HEK293 (cell line): Measurements from ENCODE around the gene GEMIN7.
A peak's percentile ranks its signal among the peaks of the same experiment; 100 is the strongest.

Experiments
- CTCF ChIA-PET: fragments of 350-600 bp; formaldehyde crosslinking; extraction: SDS; loops from one replicate; lab custom pipeline; 2021; ENCODE audit warnings: antibody characterized with exemption; lab: Yijun Ruan, JAX
- POLR2A ChIA-PET: fragments of 300-600 bp; formaldehyde crosslinking; extraction: SDS; loops from one replicate; lab custom pipeline; 2020; ENCODE audit warnings: antibody characterized with exemption, inconsistent platforms; lab: Yijun Ruan, JAX
- H3K27ac ChIP-seq: fragments of 200-500 bp; sonication (Bioruptor generic); 2 replicates; pipeline ENCODE4 v1.5.1; 2014; ENCODE audit warnings: low read depth, low read length, control low read depth, inconsistent platforms; ENCODE audit errors: extremely low read depth
- H3K36me3 ChIP-seq, 2 experiments: fragments of 200-500 bp in 1 of 2; sonication (Bioruptor generic) in 1 of 2; 1 replicate in 1 of 2; 2 replicates in 1 of 2; pipeline ENCODE4 v1.5.1; 2014 to 2017; ENCODE audit warnings: inconsistent platforms in 2 of 2, low read length in 2 of 2; ENCODE audit not compliant: control insufficient read depth in 2 of 2, insufficient read depth in 1 of 2
- H3K4me1 ChIP-seq: fragments of 200-500 bp; sonication (Bioruptor generic); 2 replicates; pipeline ENCODE4 v1.5.1; 2014; ENCODE audit warnings: mild to moderate bottlenecking, low read length, inconsistent platforms; ENCODE audit not compliant: control insufficient read depth, insufficient read depth
- H3K4me3 ChIP-seq: 2 replicates; pipeline ENCODE4 v1.5.1; 2011; ENCODE audit warnings: low read depth, mild to moderate bottlenecking, control low read depth, low read length, moderate library complexity
- H3K9me3 ChIP-seq: fragments of 200-500 bp; sonication (Bioruptor generic); 2 replicates; pipeline ENCODE4 v1.5.1; 2014; ENCODE audit warnings: low read depth, low read length, inconsistent platforms; ENCODE audit not compliant: control insufficient read depth, insufficient read depth
- EGR2 ChIP-seq: fragments of 450-650 bp; formaldehyde crosslinking; IDR thresholded peaks from 2 replicates; pipeline ENCODE4 v1.5.1; 2016; ENCODE audit warnings: low read depth, missing biosample characterization, missing genetic modification characterization
- KLF1 ChIP-seq: fragments of 450-650 bp; formaldehyde crosslinking; IDR thresholded peaks from 2 replicates; pipeline ENCODE4 v1.5.1; 2016; ENCODE audit warnings: missing biosample characterization, missing genetic modification characterization
- REPIN1 ChIP-seq: fragments of 450-650 bp; formaldehyde crosslinking; IDR thresholded peaks from 2 replicates; pipeline ENCODE4 v1.5.1; 2017; ENCODE audit warnings: missing biosample characterization, missing genetic modification characterization, low read depth
- ZBTB1 ChIP-seq: fragments of 450-650 bp; formaldehyde crosslinking; IDR thresholded peaks from 2 replicates; pipeline ENCODE4 v1.5.1; 2016; ENCODE audit warnings: missing biosample characterization, missing genetic modification characterization
- ZFHX2 ChIP-seq: fragments of 450-650 bp; formaldehyde crosslinking; conservative IDR thresholded peaks from 2 replicates; pipeline ENCODE4 v1.5.1; 2016; ENCODE audit warnings: missing biosample characterization, missing genetic modification characterization
- ZFP3 ChIP-seq: fragments of 450-650 bp; formaldehyde crosslinking; IDR thresholded peaks from 2 replicates; pipeline ENCODE4 v1.5.1; 2016; ENCODE audit warnings: low read depth, missing biosample characterization, missing genetic modification characterization
- ZFP69B ChIP-seq: fragments of 450-650 bp; formaldehyde crosslinking; IDR thresholded peaks from 2 replicates; pipeline ENCODE4 v1.5.1; 2016; ENCODE audit warnings: missing biosample characterization, missing genetic modification characterization
- ZNF10 ChIP-seq: fragments of 450-650 bp; formaldehyde crosslinking; IDR thresholded peaks from 2 replicates; pipeline ENCODE4 v1.5.1; 2017; ENCODE audit warnings: missing biosample characterization, missing genetic modification characterization
- ZNF133 ChIP-seq: fragments of 450-650 bp; formaldehyde crosslinking; IDR thresholded peaks from 2 replicates; pipeline ENCODE4 v1.5.1; 2016; ENCODE audit warnings: missing biosample characterization, missing genetic modification characterization
- ZNF138 ChIP-seq: fragments of 450-650 bp; formaldehyde crosslinking; IDR thresholded peaks from 2 replicates; pipeline ENCODE4 v1.5.1; 2016; ENCODE audit warnings: missing biosample characterization, missing genetic modification characterization, borderline replicate concordance
- ZNF157 ChIP-seq: fragments of 450-650 bp; formaldehyde crosslinking; IDR thresholded peaks from 2 replicates; pipeline ENCODE4 v1.5.1; 2016; ENCODE audit warnings: missing biosample characterization, missing genetic modification characterization
- ZNF174 ChIP-seq: fragments of 450-650 bp; formaldehyde crosslinking; IDR thresholded peaks from 2 replicates; pipeline ENCODE4 v1.5.0; 2017; ENCODE audit warnings: missing biosample characterization, mild to moderate bottlenecking, missing genetic modification characterization
- ZNF175 ChIP-seq: fragments of 450-650 bp; formaldehyde crosslinking; IDR thresholded peaks from 2 replicates; pipeline ENCODE4 v1.5.1; 2016; ENCODE audit warnings: missing biosample characterization, missing genetic modification characterization
- ZNF211 ChIP-seq: fragments of 450-650 bp; formaldehyde crosslinking; IDR thresholded peaks from 2 replicates; pipeline ENCODE4 v1.5.1; 2016; ENCODE audit warnings: low read depth, missing biosample characterization, missing genetic modification characterization
- ZNF426 ChIP-seq: fragments of 450-650 bp; formaldehyde crosslinking; IDR thresholded peaks from 2 replicates; pipeline ENCODE4 v1.5.1; 2017; ENCODE audit warnings: missing biosample characterization, missing genetic modification characterization, mild to moderate bottlenecking, inconsistent platforms, moderate library complexity
- ZNF830 ChIP-seq: fragments of 450-650 bp; IDR thresholded peaks from 2 replicates; pipeline ENCODE4 v1.5.0; 2018; ENCODE audit warnings: missing biosample characterization, missing genetic modification characterization, low read depth, mild to moderate bottlenecking, moderate library complexity
- TF ChIP-seq, protein P1 (sequence below): fragments of 450-650 bp; formaldehyde crosslinking; IDR thresholded peaks from 2 replicates; pipeline ENCODE4 v1.5.1; 2016; ENCODE audit warnings: missing biosample characterization, missing genetic modification characterization
- TF ChIP-seq, protein P2 (sequence below): fragments of 450-650 bp; formaldehyde crosslinking; IDR thresholded peaks from 2 replicates; pipeline ENCODE4 v1.5.1; 2016; ENCODE audit warnings: missing biosample characterization, missing genetic modification characterization
- TF ChIP-seq, protein P3 (sequence below): fragments of 450-650 bp; formaldehyde crosslinking; IDR thresholded peaks from 2 replicates; pipeline ENCODE4 v1.5.1; 2016; ENCODE audit warnings: missing biosample characterization, missing genetic modification characterization
- TF ChIP-seq, protein P4 (sequence below): fragments of 450-650 bp; formaldehyde crosslinking; IDR thresholded peaks from 2 replicates; pipeline ENCODE4 v1.5.1; 2016; ENCODE audit warnings: missing biosample characterization, missing genetic modification characterization

The GEMIN7 gene

DNA sequence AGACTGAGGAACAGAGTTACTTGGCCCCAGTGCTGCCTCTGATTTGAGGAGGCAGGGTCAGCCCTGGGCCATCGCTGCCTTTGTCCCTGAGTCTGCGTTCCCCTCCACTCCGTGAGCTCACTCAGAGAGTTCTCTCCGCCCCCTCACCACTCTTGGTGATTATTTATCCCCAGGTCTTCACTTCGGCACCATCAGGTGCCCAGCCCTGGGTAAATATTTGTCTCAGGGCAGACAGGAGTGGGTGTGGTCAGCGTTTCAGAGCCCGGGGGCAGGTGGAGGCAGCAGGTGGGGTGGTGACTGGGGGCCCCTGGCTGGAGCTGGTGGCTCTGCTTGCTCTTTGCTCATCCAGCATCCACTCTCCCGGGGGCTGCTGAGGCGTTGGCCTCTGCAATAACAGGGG is 34.6 kb downstream of the GEMIN7 start:
- CTCF ChIA-PET = interaction anchor here (0.7 to 3.8 kb wide), 6 partner anchors 10 to 166 kb away, joined by 3 to 14 read pairs (median 4); no protein-coding TSS in a partner anchor
- POLR2A ChIA-PET = interaction anchor here (1.3 kb wide), 1 partner anchor 10 kb away, joined by 4 read pairs; no protein-coding TSS in a partner anchor
- peak; percentile 77 for TF ChIP-seq KLF1 (tag by site-specific recombination)
- TF ChIP-seq, protein P1, sequence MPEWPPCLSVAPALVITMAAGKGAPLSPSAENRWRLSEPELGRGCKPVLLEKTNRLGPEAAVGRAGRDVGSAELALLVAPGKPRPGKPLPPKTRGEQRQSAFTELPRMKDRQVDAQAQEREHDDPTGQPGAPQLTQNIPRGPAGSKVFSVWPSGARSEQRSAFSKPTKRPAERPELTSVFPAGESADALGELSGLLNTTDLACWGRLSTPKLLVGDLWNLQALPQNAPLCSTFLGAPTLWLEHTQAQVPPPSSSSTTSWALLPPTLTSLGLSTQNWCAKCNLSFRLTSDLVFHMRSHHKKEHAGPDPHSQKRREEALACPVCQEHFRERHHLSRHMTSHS (tag by site-specific recombination) = no peak
- peak; percentile 64 for TF ChIP-seq EGR2 (tag by site-specific recombination)
- TF ChIP-seq ZFHX2 (tag by site-specific recombination) = peak; percentile 62
- TF ChIP-seq, all 188 proteins: peak for 3
- Histone ChIP-seq H3K4me1 (peaks cover 26% of the 10 kb centered on the region), H3K27ac (no peak overlapping the region), H3K9me3 (no peaks in the 10 kb centered on the region), H3K36me3 (no peaks in the 10 kb centered on the region; a peak in 1 of 3 replicates), H3K4me3 (no peak overlapping the region)

DNA sequence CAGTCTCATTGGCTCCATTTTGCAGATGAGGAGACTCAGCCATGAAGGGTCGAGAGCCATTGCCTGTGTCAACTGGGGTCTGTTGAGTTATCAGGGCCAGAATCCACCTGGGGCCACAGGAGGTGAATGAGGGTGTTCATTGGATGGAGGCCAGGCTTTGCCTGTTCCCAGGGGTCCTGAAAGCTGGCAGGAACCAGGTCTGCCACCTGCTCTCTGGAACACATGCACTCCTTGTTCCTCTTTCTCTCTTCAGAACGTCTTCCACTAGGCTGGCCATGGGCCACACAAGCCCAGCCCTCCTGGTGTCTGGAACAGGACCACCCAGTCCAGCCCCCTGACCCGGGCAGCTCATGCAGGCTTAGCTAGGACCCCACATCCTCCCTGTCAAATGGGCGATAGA is 35.1 kb downstream of the GEMIN7 start:
- Histone ChIP-seq H3K4me1 (peaks cover 26% of the 10 kb centered on the region), H3K4me3 (no peak overlapping the region), H3K27ac (no peak overlapping the region), H3K9me3 (no peaks in the 10 kb centered on the region), H3K36me3 (no peaks in the 10 kb centered on the region; a peak in 1 of 3 replicates)
- ChIA-PET CTCF (interaction anchor here (0.7 to 3.8 kb wide), 3 partner anchors 11 to 167 kb away, joined by 3 to 14 read pairs (median 4); no protein-coding TSS in a partner anchor), POLR2A (interaction anchor here (1.3 kb wide), 1 partner anchor 10 kb away, joined by 4 read pairs; no protein-coding TSS in a partner anchor)
- TF ChIP-seq ZNF426 (tag by site-specific recombination) (no peak), ZFP69B (tag by site-specific recombination) (no peak), ZNF830 (tag by site-specific recombination) (no peak), ZNF157 (tag by site-specific recombination) (no peak), KLF1 (tag by site-specific recombination) (no peak), EGR2 (tag by site-specific recombination) (no peak), ZBTB1 (no peak), ZNF175 (no peak), ZNF10 (tag by site-specific recombination) (no peak), ZNF174 (tag by site-specific recombination) (no peak), ZNF133 (tag by site-specific recombination) (no peak), ZFP3 (tag by site-specific recombination) (no peak), REPIN1 (tag by site-specific recombination) (no peak), ZNF138 (tag by site-specific recombination) (no peak), ZNF211 (no peak)
- TF ChIP-seq, protein P2, sequence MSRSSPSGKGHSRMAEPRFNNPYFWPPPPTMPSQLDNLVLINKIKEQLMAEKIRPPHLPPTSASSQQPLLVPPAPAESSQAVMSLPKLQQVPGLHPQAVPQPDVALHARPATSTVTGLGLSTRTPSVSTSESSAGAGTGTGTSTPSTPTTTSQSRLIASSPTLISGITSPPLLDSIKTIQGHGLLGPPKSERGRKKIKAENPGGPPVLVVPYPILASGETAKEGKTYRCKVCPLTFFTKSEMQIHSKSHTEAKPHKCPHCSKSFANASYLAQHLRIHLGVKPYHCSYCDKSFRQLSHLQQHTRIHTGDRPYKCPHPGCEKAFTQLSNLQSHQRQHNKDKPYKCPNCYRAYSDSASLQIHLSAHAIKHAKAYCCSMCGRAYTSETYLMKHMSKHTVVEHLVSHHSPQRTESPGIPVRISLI (tag by site-specific recombination) = no peak
- TF ChIP-seq, protein P3, sequence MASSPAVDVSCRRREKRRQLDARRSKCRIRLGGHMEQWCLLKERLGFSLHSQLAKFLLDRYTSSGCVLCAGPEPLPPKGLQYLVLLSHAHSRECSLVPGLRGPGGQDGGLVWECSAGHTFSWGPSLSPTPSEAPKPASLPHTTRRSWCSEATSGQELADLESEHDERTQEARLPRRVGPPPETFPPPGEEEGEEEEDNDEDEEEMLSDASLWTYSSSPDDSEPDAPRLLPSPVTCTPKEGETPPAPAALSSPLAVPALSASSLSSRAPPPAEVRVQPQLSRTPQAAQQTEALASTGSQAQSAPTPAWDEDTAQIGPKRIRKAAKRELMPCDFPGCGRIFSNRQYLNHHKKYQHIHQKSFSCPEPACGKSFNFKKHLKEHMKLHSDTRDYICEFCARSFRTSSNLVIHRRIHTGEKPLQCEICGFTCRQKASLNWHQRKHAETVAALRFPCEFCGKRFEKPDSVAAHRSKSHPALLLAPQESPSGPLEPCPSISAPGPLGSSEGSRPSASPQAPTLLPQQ (tag by site-specific recombination) = no peak
- TF ChIP-seq, protein P4, sequence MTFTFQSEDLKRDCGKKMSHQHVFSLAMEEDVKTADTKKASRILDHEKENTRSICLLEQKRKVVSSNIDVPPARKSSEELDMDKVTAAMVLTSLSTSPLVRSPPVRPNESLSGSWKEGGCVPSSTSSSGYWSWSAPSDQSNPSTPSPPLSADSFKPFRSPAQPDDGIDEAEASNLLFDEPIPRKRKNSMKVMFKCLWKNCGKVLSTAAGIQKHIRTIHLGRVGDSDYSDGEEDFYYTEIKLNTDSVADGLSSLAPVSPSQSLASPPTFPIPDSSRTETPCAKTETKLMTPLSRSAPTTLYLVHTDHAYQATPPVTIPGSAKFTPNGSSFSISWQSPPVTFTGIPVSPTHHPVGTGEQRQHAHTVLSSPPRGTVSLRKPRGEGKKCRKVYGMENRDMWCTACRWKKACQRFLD (tag by site-specific recombination) = no peak
